Measurements from ENCODE around the gene JOSD1.
"Not testable (repeated sequence)": the region's sequence is repeated elsewhere in the genome, so short reads cannot be mapped to it uniquely, and the experiment has no call there.

Gene JOSD1

GRCh38 chr22:38656256-38657044 is 44.3 kb downstream of the JOSD1 start, which contains the start of the genes CBY1 and FAM227A:
TSS of gene CBY1 (plus strand) at chr22:38656638. CDS start at chr22:38668055, 11,417 bp downstream.
TSS of gene FAM227A (minus strand) at chr22:38656392. CDS start at chr22:38650168, 6,224 bp downstream.
- DNase-seq: peak; percentile 90 to 94
- TF ChIP-seq POLR2A (IDR thresholded peaks at IDR 0.05; ENCODE audit: low read length) (peak; percentile 77), GATA1 (IDR thresholded peaks at IDR 0.05; ENCODE audit: low read depth, low read length) (no peak)

- TF ChIP-seq GATA1 (IDR thresholded peaks at IDR 0.05; ENCODE audit: low read depth, low read length) (no peak), POLR2A (IDR thresholded peaks at IDR 0.05; ENCODE audit: low read length) (no peak)
These were observed 45.1 kb downstream of the JOSD1 start for GRCh38 chr22:38655519-38656255.

GRCh38 chr22:38653741-38654140 is 47.0 kb downstream of the JOSD1 start:
- no peak for DNase-seq
- TF ChIP-seq POLR2A (IDR thresholded peaks at IDR 0.05; ENCODE audit: low read length): no peak
- TF ChIP-seq GATA1 (IDR thresholded peaks at IDR 0.05; ENCODE audit: low read depth, low read length): no peak

More at GRCh38 chr22:38655519-38656255, 45.1 kb downstream of the JOSD1 start:
- peak; percentile 51 to 53 for DNase-seq

GRCh38 chr22:38652859-38653258 is 47.9 kb downstream of the JOSD1 start:
- DNase-seq: no peak
- TF ChIP-seq GATA1 (IDR thresholded peaks at IDR 0.05; ENCODE audit: low read depth, low read length): no peak
- no peak for TF ChIP-seq POLR2A (IDR thresholded peaks at IDR 0.05; ENCODE audit: low read length)

- TF ChIP-seq GATA1 (IDR thresholded peaks at IDR 0.05; ENCODE audit: low read depth, low read length): no peak
- DNase-seq: no peak
These were observed 50.8 kb downstream of the JOSD1 start for GRCh38 chr22:38649841-38650522.

GRCh38 chr22:38645430-38645829 is 55.3 kb downstream of the JOSD1 start:
- no peak for TF ChIP-seq POLR2A (IDR thresholded peaks at IDR 0.05; ENCODE audit: low read length)
- no peak for DNase-seq

- DNase-seq: not testable (repeated sequence)
These were observed 56.5 kb downstream of the JOSD1 start for GRCh38 chr22:38644245-38644644.

GRCh38 chr22:38641476-38642040 is 59.2 kb downstream of the JOSD1 start:
- TF ChIP-seq GATA1 (IDR thresholded peaks at IDR 0.05; ENCODE audit: low read depth, low read length) (no peak), POLR2A (IDR thresholded peaks at IDR 0.05; ENCODE audit: low read length) (no peak)
- DNase-seq: no peak

- peak in 1 of 2 experiments; percentile 26 for DNase-seq
- TF ChIP-seq POLR2A (IDR thresholded peaks at IDR 0.05; ENCODE audit: low read length): no peak
- TF ChIP-seq GATA1 (IDR thresholded peaks at IDR 0.05; ENCODE audit: low read depth, low read length): no peak
These were observed 62.0 kb downstream of the JOSD1 start for GRCh38 chr22:38638728-38639127.

GRCh38 chr22:38638216-38638615 is 62.5 kb downstream of the JOSD1 start:
- DNase-seq: no peak
- no peak for TF ChIP-seq GATA1 (IDR thresholded peaks at IDR 0.05; ENCODE audit: low read depth, low read length)
- no peak for TF ChIP-seq POLR2A (IDR thresholded peaks at IDR 0.05; ENCODE audit: low read length)

All from erythroblast (primary cell).